H9 (cell line): ENCODE measurements around the gene LST1. TPM values are rescaled to one million over a fixed set of nuclear protein-coding genes. Genes with fewer than 3 reads are reported as not detected.

Experiments
- DNase-seq: peaks from one replicate; pipeline ENCODE4 v3.0.0-alpha.2; 2017
- H2AFZ ChIP-seq: one replicate; pipeline ENCODE4 v1.6.1; 2013; ENCODE audit warnings: mild to moderate bottlenecking, low read length, control low read depth, moderate library complexity
- H2AK5ac ChIP-seq: 2 replicates; pipeline ENCODE4 v1.6.1; 2013; ENCODE audit warnings: low read length, control low read depth, mixed read lengths; ENCODE audit not compliant: insufficient read length
- H2BK120ac ChIP-seq: one replicate; pipeline ENCODE4 v1.6.1; 2013; ENCODE audit warnings: low read depth, mild to moderate bottlenecking, low read length, control low read depth, inconsistent platforms; ENCODE audit not compliant: poor library complexity, severe bottlenecking
- H2BK12ac ChIP-seq: 2 replicates; pipeline ENCODE4 v1.6.1; 2013; ENCODE audit warnings: low read length, control low read depth, mixed read lengths, low read depth; ENCODE audit not compliant: insufficient read length
- H2BK15ac ChIP-seq: 2 replicates; pipeline ENCODE4 v1.6.1; 2013; ENCODE audit warnings: low read depth, low read length, control low read depth
- H2BK20ac ChIP-seq: one replicate; pipeline ENCODE4 v1.6.1; 2013; ENCODE audit warnings: low read depth, mild to moderate bottlenecking, low read length, control low read depth, inconsistent platforms; ENCODE audit not compliant: poor library complexity, severe bottlenecking
- H2BK5ac ChIP-seq: 2 replicates; pipeline ENCODE4 v1.6.1; 2013; ENCODE audit warnings: low read length, control low read depth, mixed read lengths; ENCODE audit not compliant: insufficient read length
- H3K14ac ChIP-seq: 2 replicates; pipeline ENCODE4 v1.6.1; 2013; ENCODE audit warnings: low read length, control low read depth; ENCODE audit not compliant: insufficient read depth
- H3K18ac ChIP-seq: 2 replicates; pipeline ENCODE4 v1.6.1; 2013; ENCODE audit warnings: low read depth, mild to moderate bottlenecking, mixed read lengths, low read length, control low read depth; ENCODE audit not compliant: insufficient read length
- H3K23ac ChIP-seq: 2 replicates; pipeline ENCODE4 v1.6.1; 2013; ENCODE audit warnings: low read length, control low read depth, mixed read lengths, low read depth; ENCODE audit not compliant: insufficient read length
- H3K23me2 ChIP-seq: 2 replicates; pipeline ENCODE4 v1.6.1; 2013; ENCODE audit warnings: low read depth, mild to moderate bottlenecking, mixed read lengths, low read length, control low read depth; ENCODE audit not compliant: insufficient read length, poor library complexity, severe bottlenecking
- H3K27ac ChIP-seq: 2 replicates; pipeline ENCODE4 v1.5.1; 2013; ENCODE audit warnings: low read length, control low read depth, mixed read lengths, low read depth; ENCODE audit not compliant: insufficient read length
- H3K27me3 ChIP-seq: 2 replicates; pipeline ENCODE4 v1.6.1; 2013; ENCODE audit warnings: low read length, control low read depth, inconsistent platforms; ENCODE audit not compliant: insufficient read depth
- H3K4ac ChIP-seq: 2 replicates; pipeline ENCODE4 v1.6.1; 2013; ENCODE audit warnings: low read depth, mild to moderate bottlenecking, control low read depth, inconsistent platforms, low read length, moderate library complexity
- H3K4me1 ChIP-seq: 2 replicates; pipeline ENCODE4 v1.6.1; 2013; ENCODE audit warnings: low read length, control low read depth, inconsistent platforms; ENCODE audit not compliant: insufficient read depth
- H3K4me2 ChIP-seq: 2 replicates; pipeline ENCODE4 v1.6.1; 2013; ENCODE audit warnings: low read length, control low read depth, mixed read lengths; ENCODE audit not compliant: insufficient read length, insufficient read depth
- H3K56ac ChIP-seq: 2 replicates; pipeline ENCODE4 v1.6.1; 2013; ENCODE audit warnings: low read depth, mild to moderate bottlenecking, mixed read lengths, low read length, control low read depth; ENCODE audit not compliant: insufficient read length
- H3K79me1 ChIP-seq: 2 replicates; pipeline ENCODE4 v1.6.1; 2013; ENCODE audit warnings: low read depth, mild to moderate bottlenecking, moderate library complexity, low read length, control low read depth, inconsistent platforms; ENCODE audit not compliant: insufficient read depth, poor library complexity, severe bottlenecking
- H3K79me2 ChIP-seq: 2 replicates; pipeline ENCODE4 v1.6.1; 2013; ENCODE audit warnings: low read length, control low read depth, inconsistent platforms; ENCODE audit not compliant: insufficient read depth
- H3K9ac ChIP-seq: 2 replicates; pipeline ENCODE4 v1.6.1; 2013; ENCODE audit warnings: low read length, control low read depth, mixed read lengths; ENCODE audit not compliant: insufficient read length; ENCODE audit errors: extremely low read depth
- H3K9me3 ChIP-seq: one replicate; pipeline ENCODE4 v1.6.1; 2013; ENCODE audit warnings: low read depth, low read length, inconsistent platforms; ENCODE audit not compliant: control insufficient read depth
- H3T11ph ChIP-seq: one replicate; pipeline ENCODE4 v1.6.1; 2013; ENCODE audit warnings: mild to moderate bottlenecking, low read length, control low read depth, inconsistent platforms
- H4K20me1 ChIP-seq: one replicate; pipeline ENCODE4 v1.6.1; 2013; ENCODE audit not compliant: control insufficient read depth, insufficient read length, insufficient read depth
- H4K5ac ChIP-seq: 2 replicates; pipeline ENCODE4 v1.6.1; 2013; ENCODE audit warnings: low read depth, mild to moderate bottlenecking, mixed read lengths, low read length, control low read depth; ENCODE audit not compliant: insufficient read length
- H4K8ac ChIP-seq: replicated peaks from 2 replicates; pipeline ENCODE4 v1.6.1; 2013; ENCODE audit warnings: low read length, control low read depth, mixed read lengths, low read depth; ENCODE audit not compliant: insufficient read length
- H4K91ac ChIP-seq: 2 replicates; pipeline ENCODE4 v1.6.1; 2013; ENCODE audit warnings: low read depth, mild to moderate bottlenecking, moderate library complexity, mixed read lengths, low read length, control low read depth; ENCODE audit not compliant: insufficient read length
- H3K27ac Mint-ChIP-seq, 3 experiments: 2 replicates in 2 of 3; 3 replicates in 1 of 3; pipeline ENCODE4 v1.8.0; 2020 to 2021; ENCODE audit warnings: mixed read lengths in 3 of 3, mild to moderate bottlenecking in 1 of 3, moderate library complexity in 1 of 3
- H3K27me3 Mint-ChIP-seq: 2 replicates; pipeline ENCODE4 v1.8.0; 2021; ENCODE audit warnings: low read depth, mild to moderate bottlenecking, moderate library complexity, mixed read lengths
- H3K36me3 Mint-ChIP-seq, 3 experiments: 2 replicates in 2 of 3; 3 replicates in 1 of 3; pipeline ENCODE4 v1.8.0; 2020 to 2021; ENCODE audit warnings: low read depth in 3 of 3, mixed read lengths in 3 of 3; ENCODE audit not compliant: insufficient read depth in 1 of 3
- H3K4me1 Mint-ChIP-seq, 2 experiments: 2 replicates each; pipeline ENCODE4 v1.8.0; 2020; ENCODE audit warnings: mixed read lengths in 2 of 2
- H3K4me3 Mint-ChIP-seq, 2 experiments: 2 replicates in 1 of 2; 3 replicates in 1 of 2; pipeline ENCODE4 v1.8.0; 2020 to 2021; ENCODE audit warnings: mild to moderate bottlenecking in 2 of 2, mixed read lengths in 2 of 2, moderate library complexity in 1 of 2
- H3K9me3 Mint-ChIP-seq, 2 experiments: 2 replicates in 1 of 2; 3 replicates in 1 of 2; pipeline ENCODE4 v1.8.0; 2020; ENCODE audit warnings: mild to moderate bottlenecking in 2 of 2, mixed read lengths in 2 of 2, moderate library complexity in 1 of 2
- WGBS: extraction: QIAGEN DNeasy Blood & Tissue Kit; methylation state at CpG from one replicate; pipeline ENCODE4 v1.1.7; 2013; ENCODE audit warnings: missing lambda C conversion rate, low lambda C conversion rate, mixed read lengths; ENCODE audit not compliant: insufficient read length; ENCODE audit errors: extremely low coverage; 5-methylcytosine and 5-hydroxymethylcytosine counted together
- total RNA-seq: library from RNA; stranded (reverse); gene quantifications from 2 replicates; pipeline ENCODE4 v1.2.1, GENCODE V29; 2021
- TF ChIP-seq, protein P1 (sequence below): fragments of 200-600 bp; sonication (generic); conservative IDR thresholded peaks from 3 replicates; pipeline ENCODE4 v1.8.0; 2021; ENCODE audit warnings: antibody characterized with exemption, mild to moderate bottlenecking

The LST1 gene
- total RNA-seq, 1 experiment from 2014 or later: not detected

DNA sequence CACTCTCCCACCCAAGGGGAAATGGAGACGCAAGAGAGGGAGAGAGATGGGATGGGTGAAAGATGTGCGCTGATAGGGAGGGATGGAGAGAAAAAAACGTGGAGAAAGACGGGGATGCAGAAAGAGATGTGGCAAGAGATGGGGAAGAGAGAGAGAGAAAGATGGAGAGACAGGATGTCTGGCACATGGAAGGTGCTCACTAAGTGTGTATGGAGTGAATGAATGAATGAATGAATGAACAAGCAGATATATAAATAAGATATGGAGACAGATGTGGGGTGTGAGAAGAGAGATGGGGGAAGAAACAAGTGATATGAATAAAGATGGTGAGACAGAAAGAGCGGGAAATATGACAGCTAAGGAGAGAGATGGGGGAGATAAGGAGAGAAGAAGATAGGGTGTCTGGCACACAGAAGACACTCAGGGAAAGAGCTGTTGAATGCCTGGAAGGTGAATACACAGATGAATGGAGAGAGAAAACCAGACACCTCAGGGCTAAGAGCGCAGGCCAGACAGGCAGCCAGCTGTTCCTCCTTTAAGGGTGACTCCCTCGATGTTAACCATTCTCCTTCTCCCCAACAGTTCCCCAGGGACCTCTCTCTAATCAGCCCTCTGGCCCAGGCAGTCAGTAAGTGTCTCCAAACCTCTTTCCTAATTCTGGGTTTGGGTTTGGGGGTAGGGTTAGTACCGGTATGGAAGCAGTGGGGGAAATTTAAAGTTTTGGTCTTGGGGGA, 10.0 kb upstream of the LST1 start:
- no peak overlapping the region for H4K5ac ChIP-seq
- H3K79me1 ChIP-seq: no peaks in the 10 kb centered on the region
- H3K14ac ChIP-seq: no peak overlapping the region
- peaks cover 36% of the 10 kb centered on the region for H3K27me3 Mint-ChIP-seq
- no peak overlapping the region for H3K27ac ChIP-seq
- H3K79me2 ChIP-seq: no peaks in the 10 kb centered on the region
- H3K4ac ChIP-seq: no peak overlapping the region
- DNase-seq: no peak
- no peak overlapping the region for H3K9ac ChIP-seq
- H3K9me3 ChIP-seq: no peaks in the 10 kb centered on the region
- H3K4me1 Mint-ChIP-seq: peaks cover 25 to 30% of the 10 kb centered on the region in 2 experiments
- no peak overlapping the region for H4K91ac ChIP-seq
- TF ChIP-seq, protein P1, sequence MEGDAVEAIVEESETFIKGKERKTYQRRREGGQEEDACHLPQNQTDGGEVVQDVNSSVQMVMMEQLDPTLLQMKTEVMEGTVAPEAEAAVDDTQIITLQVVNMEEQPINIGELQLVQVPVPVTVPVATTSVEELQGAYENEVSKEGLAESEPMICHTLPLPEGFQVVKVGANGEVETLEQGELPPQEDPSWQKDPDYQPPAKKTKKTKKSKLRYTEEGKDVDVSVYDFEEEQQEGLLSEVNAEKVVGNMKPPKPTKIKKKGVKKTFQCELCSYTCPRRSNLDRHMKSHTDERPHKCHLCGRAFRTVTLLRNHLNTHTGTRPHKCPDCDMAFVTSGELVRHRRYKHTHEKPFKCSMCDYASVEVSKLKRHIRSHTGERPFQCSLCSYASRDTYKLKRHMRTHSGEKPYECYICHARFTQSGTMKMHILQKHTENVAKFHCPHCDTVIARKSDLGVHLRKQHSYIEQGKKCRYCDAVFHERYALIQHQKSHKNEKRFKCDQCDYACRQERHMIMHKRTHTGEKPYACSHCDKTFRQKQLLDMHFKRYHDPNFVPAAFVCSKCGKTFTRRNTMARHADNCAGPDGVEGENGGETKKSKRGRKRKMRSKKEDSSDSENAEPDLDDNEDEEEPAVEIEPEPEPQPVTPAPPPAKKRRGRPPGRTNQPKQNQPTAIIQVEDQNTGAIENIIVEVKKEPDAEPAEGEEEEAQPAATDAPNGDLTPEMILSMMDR: no peak
- H2AFZ ChIP-seq: no peak overlapping the region
- no peak overlapping the region for H2AK5ac ChIP-seq
- WGBS: no CpG with 5 or more reads among the region's 8 CpGs
- H4K8ac ChIP-seq: no peak overlapping the region
- no peak overlapping the region for H3K23ac ChIP-seq
- H2BK20ac ChIP-seq: no peak overlapping the region
- H3K4me1 ChIP-seq: no peaks in the 10 kb centered on the region
- no peak overlapping the region for H2BK15ac ChIP-seq
- H3K4me3 Mint-ChIP-seq: no peak overlapping the region
- H3K27me3 ChIP-seq: no peaks in the 10 kb centered on the region
- H3K23me2 ChIP-seq: peaks cover 5% of the 10 kb centered on the region
- no peak overlapping the region for H3K4me2 ChIP-seq
- no peak overlapping the region for H2BK5ac ChIP-seq
- no peak overlapping the region for H3T11ph ChIP-seq
- no peak overlapping the region for H2BK120ac ChIP-seq
- no peak overlapping the region for H3K27ac Mint-ChIP-seq
- H4K20me1 ChIP-seq: no peaks in the 10 kb centered on the region
- no peak overlapping the region for H3K56ac ChIP-seq
- H3K9me3 Mint-ChIP-seq: no peaks in the 10 kb centered on the region; a peak in 2 of 5 replicates
- no peak overlapping the region for H2BK12ac ChIP-seq
- H3K18ac ChIP-seq: no peak overlapping the region
- no peaks in the 10 kb centered on the region for H3K36me3 Mint-ChIP-seq
